K562 (cell line): ENCODE data around the gene DNAH10. TPM values are rescaled to one million over a fixed set of nuclear protein-coding genes. Genes with fewer than 3 reads are reported as not detected.

Source experiments
- BRD9 ChIP-seq: fragments of 450-650 bp; IDR thresholded peaks from 2 replicates; pipeline ENCODE4 v1.6.1; 2018; ENCODE audit warnings: low read depth; ENCODE audit not compliant: partially characterized antibody
- CAMTA2 ChIP-seq: fragments of 250-450 bp; sonication (Bioruptor Pico); conservative IDR thresholded peaks from 2 replicates; pipeline ENCODE4 v1.5.1; 2022
- RFX7 ChIP-seq: fragments of 250-450 bp; sonication (Bioruptor Pico); IDR thresholded peaks from 2 replicates; pipeline ENCODE4 v1.5.1; 2021; ENCODE audit warnings: mild to moderate bottlenecking
- SMAD3 ChIP-seq: fragments of 450-650 bp; formaldehyde crosslinking; conservative IDR thresholded peaks from 2 replicates; pipeline ENCODE4 v1.4.0; 2020; ENCODE audit warnings: mild to moderate bottlenecking
- SRSF9 ChIP-seq: fragments of 200-400 bp; formaldehyde crosslinking; IDR thresholded peaks from 2 replicates; pipeline ENCODE4 v1.6.1; 2017; ENCODE audit warnings: low read depth, low read length, borderline replicate concordance
- TGIF2 ChIP-seq: sonication (generic); formaldehyde crosslinking; IDR thresholded peaks from 2 replicates; pipeline ENCODE4 v1.8.1; 2022; ENCODE audit warnings: mild to moderate bottlenecking, missing genetic modification reagents, moderate library complexity
- ZFX ChIP-seq: sonication (generic); formaldehyde crosslinking; IDR thresholded peaks from 2 replicates; pipeline ENCODE4 v1.8.0; 2022; ENCODE audit warnings: mild to moderate bottlenecking, missing genetic modification reagents, moderate library complexity
- ZNF197 ChIP-seq: fragments of 200-800 bp; sonication (Bioruptor generic); IDR thresholded peaks from 2 replicates; pipeline ENCODE4 v1.6.1; 2016; ENCODE audit warnings: low read depth, missing genetic modification characterization, missing compliant biosample characterization
- ZNF263 ChIP-seq: sonication (generic); formaldehyde crosslinking; IDR thresholded peaks from 2 replicates; pipeline ENCODE4 v1.8.0; 2022; ENCODE audit warnings: mild to moderate bottlenecking, missing genetic modification reagents, borderline replicate concordance
- ZNF311 ChIP-seq: fragments of 250-450 bp; sonication (Bioruptor Pico); IDR thresholded peaks from 2 replicates; pipeline ENCODE4 v1.4.0; 2020; ENCODE audit warnings: mild to moderate bottlenecking, moderate library complexity
- polyA plus RNA-seq, 8 experiments: library from polyadenylated mRNA; depleted of rRNA in 4 of 8; stranded (reverse) in 5 of 8; unstranded in 3 of 8; fragments of >200 nt; fragmentation: Nextera tagmentation in 2 of 8; fragmentation: Illumina TruSeq in 1 of 8; extraction: Ambion mirVana in 2 of 8; extraction: Trizol in 1 of 8; gene quantifications; 2 replicates each; pipeline versions ENCODE4 v1.2.1 to v1.2.3, GENCODE V29; 2011 to 2014; ENCODE audit warnings: inconsistent platforms in 1 of 8, missing spikeins in 1 of 8
- total RNA-seq, 7 experiments: library from RNA; depleted of rRNA in 6 of 7; stranded (reverse); fragments of >200 nt in 6 of 7; fragmentation: Illumina TruSeq in 2 of 7; extraction: Trizol in 2 of 7; gene quantifications; 2 replicates each; pipeline versions ENCODE4 v1.2.1 to v1.2.3, GENCODE V29; 2011 to 2021; ENCODE audit warnings: low replicate concordance in 1 of 7
- TF ChIP-seq, protein P1 (sequence below): fragments of 150-350 bp; conservative IDR thresholded peaks from 2 replicates; pipeline ENCODE4 v1.6.1; 2014; ENCODE audit warnings: low read length
- TF ChIP-seq, protein P2 (sequence below), 2 experiments: fragments of 450-650 bp; formaldehyde crosslinking in 1 of 2; IDR thresholded peaks; 2 replicates each; pipeline versions ENCODE4 v1.4.0 to v1.6.1; 2014 to 2020; ENCODE audit warnings: mild to moderate bottlenecking in 2 of 2, borderline replicate concordance in 1 of 2, low read depth in 1 of 2
- TF ChIP-seq, protein P3 (sequence below), 3 experiments: fragments of 200-800 bp in 1 of 3; fragments of 250-450 bp in 1 of 3; fragments of 450-650 bp in 1 of 3; sonication (Bioruptor Pico) in 1 of 3; sonication (Bioruptor generic) in 1 of 3; formaldehyde crosslinking in 1 of 3; IDR thresholded peaks; 2 replicates each; pipeline versions ENCODE4 v1.6.1 to v1.8.0; 2016 to 2022; ENCODE audit warnings: mild to moderate bottlenecking in 2 of 3, missing genetic modification characterization in 2 of 3, missing compliant biosample characterization in 1 of 3, moderate library complexity in 1 of 3

The DNAH10 gene
- total and polyA plus RNA-seq, 9 of the 15 experiments (the other 6 are each of a cell fraction or from before 2014, with no cell fraction given): 0.01 to 0.06 (median 0.04) TPM; not detected in 1

DNA sequence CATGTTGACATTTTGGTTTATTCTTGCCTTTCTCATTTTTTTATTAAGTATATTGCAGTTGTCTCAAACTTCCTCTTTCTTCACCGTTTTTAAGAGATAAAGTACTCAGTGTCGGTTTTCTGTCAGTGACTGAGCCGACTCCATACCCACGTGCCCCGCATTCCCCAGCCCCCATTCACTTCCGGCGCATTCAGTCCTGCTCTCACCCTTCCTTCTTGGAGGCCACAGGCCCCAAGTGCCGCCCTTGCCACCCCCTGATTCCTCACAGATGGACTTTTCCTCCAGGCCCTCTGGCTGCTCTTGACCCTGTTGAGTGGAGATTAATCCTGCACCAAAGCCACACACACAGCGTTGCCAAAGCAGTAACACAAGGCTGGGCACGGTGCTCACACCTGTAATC lies 19.1 kb upstream of the DNAH10 start (continued):
- TF ChIP-seq ZFX (CRISPR knock-in tag): peak; percentile 32; the same call in 1 of the 2 replicates
- TF ChIP-seq SMAD3 (CRISPR knock-in tag): 0 out of 2 replicates have a peak, but pooled peaks have one; percentile 35
- TF ChIP-seq CAMTA2 (CRISPR knock-in tag): no peak
- no peak for TF ChIP-seq BRD9
- TF ChIP-seq, protein P1, sequence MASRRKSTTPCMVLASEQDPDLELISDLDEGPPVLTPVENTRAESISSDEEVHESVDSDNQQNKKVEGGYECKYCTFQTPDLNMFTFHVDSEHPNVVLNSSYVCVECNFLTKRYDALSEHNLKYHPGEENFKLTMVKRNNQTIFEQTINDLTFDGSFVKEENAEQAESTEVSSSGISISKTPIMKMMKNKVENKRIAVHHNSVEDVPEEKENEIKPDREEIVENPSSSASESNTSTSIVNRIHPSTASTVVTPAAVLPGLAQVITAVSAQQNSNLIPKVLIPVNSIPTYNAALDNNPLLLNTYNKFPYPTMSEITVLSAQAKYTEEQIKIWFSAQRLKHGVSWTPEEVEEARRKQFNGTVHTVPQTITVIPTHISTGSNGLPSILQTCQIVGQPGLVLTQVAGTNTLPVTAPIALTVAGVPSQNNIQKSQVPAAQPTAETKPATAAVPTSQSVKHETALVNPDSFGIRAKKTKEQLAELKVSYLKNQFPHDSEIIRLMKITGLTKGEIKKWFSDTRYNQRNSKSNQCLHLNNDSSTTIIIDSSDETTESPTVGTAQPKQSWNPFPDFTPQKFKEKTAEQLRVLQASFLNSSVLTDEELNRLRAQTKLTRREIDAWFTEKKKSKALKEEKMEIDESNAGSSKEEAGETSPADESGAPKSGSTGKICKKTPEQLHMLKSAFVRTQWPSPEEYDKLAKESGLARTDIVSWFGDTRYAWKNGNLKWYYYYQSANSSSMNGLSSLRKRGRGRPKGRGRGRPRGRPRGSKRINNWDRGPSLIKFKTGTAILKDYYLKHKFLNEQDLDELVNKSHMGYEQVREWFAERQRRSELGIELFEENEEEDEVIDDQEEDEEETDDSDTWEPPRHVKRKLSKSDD: no peak
- no peak for TF ChIP-seq RFX7
- 0 out of 2 replicates have a peak, but pooled peaks have one; percentile 26 for TF ChIP-seq ZNF263
- no peak for TF ChIP-seq TGIF2 (CRISPR knock-in tag)
- TF ChIP-seq ZNF197 (CRISPR knock-in tag): peak; percentile 92
- TF ChIP-seq, protein P2, sequence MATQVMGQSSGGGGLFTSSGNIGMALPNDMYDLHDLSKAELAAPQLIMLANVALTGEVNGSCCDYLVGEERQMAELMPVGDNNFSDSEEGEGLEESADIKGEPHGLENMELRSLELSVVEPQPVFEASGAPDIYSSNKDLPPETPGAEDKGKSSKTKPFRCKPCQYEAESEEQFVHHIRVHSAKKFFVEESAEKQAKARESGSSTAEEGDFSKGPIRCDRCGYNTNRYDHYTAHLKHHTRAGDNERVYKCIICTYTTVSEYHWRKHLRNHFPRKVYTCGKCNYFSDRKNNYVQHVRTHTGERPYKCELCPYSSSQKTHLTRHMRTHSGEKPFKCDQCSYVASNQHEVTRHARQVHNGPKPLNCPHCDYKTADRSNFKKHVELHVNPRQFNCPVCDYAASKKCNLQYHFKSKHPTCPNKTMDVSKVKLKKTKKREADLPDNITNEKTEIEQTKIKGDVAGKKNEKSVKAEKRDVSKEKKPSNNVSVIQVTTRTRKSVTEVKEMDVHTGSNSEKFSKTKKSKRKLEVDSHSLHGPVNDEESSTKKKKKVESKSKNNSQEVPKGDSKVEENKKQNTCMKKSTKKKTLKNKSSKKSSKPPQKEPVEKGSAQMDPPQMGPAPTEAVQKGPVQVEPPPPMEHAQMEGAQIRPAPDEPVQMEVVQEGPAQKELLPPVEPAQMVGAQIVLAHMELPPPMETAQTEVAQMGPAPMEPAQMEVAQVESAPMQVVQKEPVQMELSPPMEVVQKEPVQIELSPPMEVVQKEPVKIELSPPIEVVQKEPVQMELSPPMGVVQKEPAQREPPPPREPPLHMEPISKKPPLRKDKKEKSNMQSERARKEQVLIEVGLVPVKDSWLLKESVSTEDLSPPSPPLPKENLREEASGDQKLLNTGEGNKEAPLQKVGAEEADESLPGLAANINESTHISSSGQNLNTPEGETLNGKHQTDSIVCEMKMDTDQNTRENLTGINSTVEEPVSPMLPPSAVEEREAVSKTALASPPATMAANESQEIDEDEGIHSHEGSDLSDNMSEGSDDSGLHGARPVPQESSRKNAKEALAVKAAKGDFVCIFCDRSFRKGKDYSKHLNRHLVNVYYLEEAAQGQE (IDR thresholded peaks at IDR 0.05; ENCODE audit: borderline replicate concordance): 0 out of 2 replicates have a peak, but pooled peaks have one; percentile 12
- TF ChIP-seq, protein P2 (CRISPR knock-in tag; IDR thresholded peaks at IDR 0.05; ENCODE audit: low read depth): no peak
- TF ChIP-seq SRSF9: no peak
- TF ChIP-seq, protein P3, sequence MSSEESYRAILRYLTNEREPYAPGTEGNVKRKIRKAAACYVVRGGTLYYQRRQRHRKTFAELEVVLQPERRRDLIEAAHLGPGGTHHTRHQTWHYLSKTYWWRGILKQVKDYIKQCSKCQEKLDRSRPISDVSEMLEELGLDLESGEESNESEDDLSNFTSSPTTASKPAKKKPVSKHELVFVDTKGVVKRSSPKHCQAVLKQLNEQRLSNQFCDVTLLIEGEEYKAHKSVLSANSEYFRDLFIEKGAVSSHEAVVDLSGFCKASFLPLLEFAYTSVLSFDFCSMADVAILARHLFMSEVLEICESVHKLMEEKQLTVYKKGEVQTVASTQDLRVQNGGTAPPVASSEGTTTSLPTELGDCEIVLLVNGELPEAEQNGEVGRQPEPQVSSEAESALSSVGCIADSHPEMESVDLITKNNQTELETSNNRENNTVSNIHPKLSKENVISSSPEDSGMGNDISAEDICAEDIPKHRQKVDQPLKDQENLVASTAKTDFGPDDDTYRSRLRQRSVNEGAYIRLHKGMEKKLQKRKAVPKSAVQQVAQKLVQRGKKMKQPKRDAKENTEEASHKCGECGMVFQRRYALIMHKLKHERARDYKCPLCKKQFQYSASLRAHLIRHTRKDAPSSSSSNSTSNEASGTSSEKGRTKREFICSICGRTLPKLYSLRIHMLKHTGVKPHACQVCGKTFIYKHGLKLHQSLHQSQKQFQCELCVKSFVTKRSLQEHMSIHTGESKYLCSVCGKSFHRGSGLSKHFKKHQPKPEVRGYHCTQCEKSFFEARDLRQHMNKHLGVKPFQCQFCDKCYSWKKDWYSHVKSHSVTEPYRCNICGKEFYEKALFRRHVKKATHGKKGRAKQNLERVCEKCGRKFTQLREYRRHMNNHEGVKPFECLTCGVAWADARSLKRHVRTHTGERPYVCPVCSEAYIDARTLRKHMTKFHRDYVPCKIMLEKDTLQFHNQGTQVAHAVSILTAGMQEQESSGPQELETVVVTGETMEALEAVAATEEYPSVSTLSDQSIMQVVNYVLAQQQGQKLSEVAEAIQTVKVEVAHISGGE (CRISPR knock-in tag; IDR thresholded peaks at IDR 0.05): peak in 1 of 3 experiments; percentile 64; a peak in 1 of 6 replicates
- peak; percentile 77 for TF ChIP-seq ZNF311 (CRISPR knock-in tag)
